HG02970 (cell line): ENCODE data around the gene ANKRD2.
"Not testable (repeated sequence)": the region's sequence is repeated elsewhere in the genome, so short reads cannot be mapped to it uniquely, and the experiment has no call there.

Experiments used
- ATAC-seq: cut with Tn5 transposase; IDR thresholded peaks from one replicate; pipeline ENCODE4 v1.9.1; 2021; ENCODE audit warnings: mild to moderate bottlenecking, moderate library complexity, moderate number of reproducible peaks; ENCODE audit not compliant: unreplicated experiment, low FRiP score

ANKRD2 gene

DNA sequence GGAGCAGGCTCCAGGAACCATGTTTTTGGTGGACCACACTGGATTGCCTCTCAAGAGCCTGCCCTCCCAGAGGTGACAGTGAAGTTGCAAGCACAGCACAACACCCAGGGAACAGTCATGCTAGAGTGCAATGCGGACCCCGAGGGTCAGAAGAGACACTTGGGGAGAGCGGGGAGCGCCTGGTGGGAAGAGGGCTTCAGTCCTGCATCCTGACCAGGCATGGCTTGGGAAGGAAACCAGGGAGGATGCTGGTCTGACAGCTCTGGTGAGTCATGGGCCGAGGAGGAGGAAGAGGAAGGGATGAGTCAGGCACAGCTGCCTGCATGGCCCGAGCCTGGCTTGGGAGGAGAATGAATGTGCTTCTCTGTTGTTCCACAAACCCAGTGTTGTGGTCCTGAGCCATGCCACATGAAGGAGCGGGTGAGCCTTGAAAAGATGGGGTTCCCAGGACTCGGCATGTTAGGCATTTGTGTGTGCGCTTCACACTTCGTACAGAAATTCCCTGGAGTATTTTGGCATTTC lies 29.5 kb upstream of the ANKRD2 start:
- ATAC-seq, result no peak

- no peak for ATAC-seq
Observed at GRCh38 chr10:97546456-97547270, 25.9 kb upstream of the ANKRD2 start.

GRCh38 chr10:97547271-97547600 lies 25.3 kb upstream of the ANKRD2 start:
- no peak for ATAC-seq

DNA sequence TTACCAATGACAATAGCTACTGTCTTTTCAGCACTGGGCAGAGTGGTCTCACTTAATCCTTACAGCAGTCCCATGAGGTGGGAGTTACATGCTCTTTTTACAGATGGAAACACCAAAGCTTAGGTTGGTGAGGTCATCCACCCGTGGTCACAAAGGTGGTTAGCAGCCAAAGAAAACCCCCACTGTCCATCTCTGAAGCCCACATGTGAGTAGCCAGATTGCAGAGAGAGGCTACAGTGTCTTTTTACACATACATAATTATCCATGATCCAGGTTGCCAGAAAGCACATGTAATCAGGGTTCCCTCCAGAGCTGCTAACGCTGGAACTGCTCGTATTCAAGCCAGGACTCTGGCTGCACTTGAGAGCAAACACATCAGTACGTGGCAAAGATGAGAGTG lies 24.6 kb upstream of the ANKRD2 start:
- ATAC-seq, result no peak

- ATAC-seq, result no peak
Observed at GRCh38 chr10:97548828-97549455, 23.6 kb upstream of the ANKRD2 start.

- no peak for ATAC-seq
Observed at GRCh38 chr10:97549587-97550322, 22.8 kb upstream of the ANKRD2 start.

- no peak for ATAC-seq
Observed at GRCh38 chr10:97550336-97551149, 22.0 kb upstream of the ANKRD2 start.

DNA sequence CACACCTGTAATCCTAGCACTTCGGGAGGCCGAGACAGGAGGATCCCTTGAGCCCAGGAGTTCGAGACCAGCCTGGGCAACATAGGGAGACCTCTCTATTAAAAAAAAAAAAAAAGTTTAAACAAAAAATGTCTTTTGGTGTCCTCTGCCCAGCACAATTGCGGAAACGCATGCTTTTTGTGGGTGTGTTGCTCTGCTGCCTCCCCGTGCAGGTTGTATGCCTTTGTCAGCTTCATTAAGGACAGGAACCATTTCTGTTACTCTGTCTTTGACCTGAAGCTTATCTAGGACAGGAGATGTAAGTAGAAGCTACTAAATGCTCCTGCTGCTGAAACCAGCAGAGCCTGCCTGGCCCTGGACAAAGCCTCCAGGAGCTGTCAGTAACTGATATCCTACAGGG lies 21.3 kb upstream of the ANKRD2 start:
- no peak for ATAC-seq

DNA sequence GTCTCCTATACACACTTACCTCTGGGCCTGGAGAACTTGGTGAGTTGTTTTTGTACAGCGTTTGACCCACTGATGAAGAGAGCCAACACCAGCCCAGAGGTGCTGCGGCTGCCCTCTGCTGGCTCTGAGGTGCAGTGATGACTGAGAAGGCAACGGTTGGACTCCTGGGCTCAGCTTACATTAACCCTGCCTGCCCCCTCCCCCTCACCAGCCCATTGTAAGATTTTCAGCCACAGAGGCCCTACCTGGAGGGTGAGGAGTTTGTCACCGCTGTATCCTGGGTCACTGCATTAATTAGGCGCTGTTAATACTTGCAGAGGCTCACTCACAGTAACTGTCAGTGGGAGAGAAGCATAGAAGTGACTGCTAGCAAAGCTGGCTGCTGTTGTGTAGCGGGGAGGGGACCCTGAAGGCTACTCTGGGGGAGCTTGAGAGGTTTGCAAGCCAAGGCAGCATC lies 19.0 kb upstream of the ANKRD2 start:
- no peak for ATAC-seq

DNA sequence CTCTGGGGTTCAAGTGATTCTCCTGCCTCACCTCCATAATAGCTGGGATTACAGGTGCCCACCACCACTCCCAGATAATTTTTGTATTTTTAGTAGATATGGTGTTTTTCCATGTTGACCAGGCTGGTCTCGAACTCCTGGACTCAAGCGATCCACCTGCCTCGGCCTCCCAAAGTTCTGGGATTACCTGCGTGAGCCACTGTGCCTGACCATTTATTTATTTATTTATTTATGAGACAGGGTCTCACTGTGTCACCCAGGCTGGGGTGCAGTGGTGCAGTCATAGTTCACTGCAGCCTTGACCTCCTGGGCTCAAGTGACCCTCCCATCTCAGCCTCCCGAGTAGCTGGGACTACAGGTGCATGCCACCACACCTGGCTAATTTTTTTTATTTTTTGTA lies 18.2 kb upstream of the ANKRD2 start:
- not testable (repeated sequence) for ATAC-seq

GRCh38 chr10:97555541-97555940 lies 17.0 kb upstream of the ANKRD2 start:
- ATAC-seq, result not testable (repeated sequence)

GRCh38 chr10:97560731-97561381 lies 11.7 kb upstream of the ANKRD2 start:
- ATAC-seq, result not testable (repeated sequence)

GRCh38 chr10:97561386-97562077 lies 11.0 kb upstream of the ANKRD2 start:
- not testable (repeated sequence) for ATAC-seq

DNA sequence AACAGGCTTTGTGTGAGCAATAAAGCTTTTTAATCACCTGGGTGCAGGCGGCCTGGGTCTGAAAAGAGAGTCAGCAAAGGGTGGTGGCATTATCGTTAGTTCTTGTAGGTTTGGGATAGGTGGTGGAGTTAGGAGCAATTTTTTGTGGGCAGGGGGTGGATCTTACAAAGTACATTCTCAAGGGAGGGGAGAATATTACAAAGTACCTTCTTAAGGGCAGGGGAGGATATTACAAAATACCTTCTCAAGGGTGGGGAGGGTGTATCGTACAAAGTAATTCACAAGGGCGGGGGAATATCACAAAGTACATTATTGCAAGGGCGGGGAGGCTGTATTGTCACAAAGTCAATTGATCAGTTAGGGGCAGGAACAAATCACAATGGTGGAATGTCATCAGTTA lies 10.2 kb upstream of the ANKRD2 start:
- not testable (repeated sequence) for ATAC-seq

DNA sequence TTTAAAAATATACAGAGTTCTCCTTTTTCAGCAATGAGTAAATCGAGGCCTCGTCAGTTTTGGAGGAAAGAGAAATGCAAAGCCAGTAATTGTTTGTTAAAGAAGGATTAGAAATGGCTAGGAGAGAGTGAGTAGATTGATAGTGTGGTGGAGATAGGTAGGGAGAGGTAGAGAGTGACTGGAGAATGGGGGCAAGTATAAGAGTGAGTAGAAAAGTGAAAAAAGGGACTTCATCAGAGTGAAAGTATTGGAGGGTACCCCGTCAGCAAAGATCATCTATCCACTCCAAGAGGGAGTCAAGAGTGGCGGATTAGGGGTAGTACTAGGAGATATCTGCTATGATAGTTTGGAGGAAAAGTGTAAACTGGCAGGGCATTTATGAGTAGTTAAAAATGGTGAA lies 9.2 kb upstream of the ANKRD2 start:
- no peak for ATAC-seq

- ATAC-seq, result no peak
Observed at GRCh38 chr10:97564776-97565175, 7.8 kb upstream of the ANKRD2 start.

GRCh38 chr10:97566336-97566996 lies 6.1 kb upstream of the ANKRD2 start:
- no peak for ATAC-seq

- no peak for ATAC-seq
Observed at GRCh38 chr10:97567891-97568290, 4.7 kb upstream of the ANKRD2 start.
